ENCODE results near the gene ATP13A2.

Gene ATP13A2

DNA sequence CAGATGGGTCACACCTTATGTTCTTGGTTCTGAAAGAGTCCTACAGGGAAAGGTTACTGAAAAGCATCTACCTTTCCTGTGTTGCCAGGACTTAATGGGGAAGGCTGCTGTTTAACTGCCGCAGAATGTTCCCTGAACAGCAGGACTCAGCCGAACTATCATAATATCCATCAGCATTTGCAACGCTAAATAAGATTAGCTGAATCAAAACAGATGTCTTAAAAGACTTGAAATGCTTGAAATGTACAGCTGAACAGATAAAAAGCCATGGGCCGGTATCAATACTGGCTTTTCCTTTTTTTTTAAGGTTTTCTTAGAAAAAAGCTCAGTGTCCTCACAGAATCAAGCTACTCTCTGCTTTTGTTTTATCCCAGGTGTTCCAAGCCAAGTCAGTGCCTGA, 19.7 kb upstream of the ATP13A2 start:
- no peak for DNase-seq

DNA sequence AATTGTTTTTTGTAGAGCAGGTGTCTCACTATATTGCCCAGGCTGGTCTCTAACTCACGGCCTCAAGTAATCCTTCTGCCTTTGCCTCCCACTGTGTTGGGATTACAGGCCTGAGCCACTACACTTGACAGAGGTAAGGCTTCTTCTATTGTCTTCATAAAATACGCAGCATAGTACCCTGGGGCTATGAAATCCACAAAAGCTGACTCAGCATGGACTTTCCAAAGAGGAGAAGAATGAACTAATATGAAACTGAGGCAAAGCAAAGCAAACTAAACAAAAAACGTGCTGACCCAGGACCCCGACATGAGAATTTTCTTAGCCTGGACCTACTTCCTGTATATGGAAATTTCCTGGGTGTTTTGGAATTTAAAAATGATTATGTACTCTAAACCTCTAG, 18.5 kb upstream of the ATP13A2 start:
- no peak for DNase-seq

DNA sequence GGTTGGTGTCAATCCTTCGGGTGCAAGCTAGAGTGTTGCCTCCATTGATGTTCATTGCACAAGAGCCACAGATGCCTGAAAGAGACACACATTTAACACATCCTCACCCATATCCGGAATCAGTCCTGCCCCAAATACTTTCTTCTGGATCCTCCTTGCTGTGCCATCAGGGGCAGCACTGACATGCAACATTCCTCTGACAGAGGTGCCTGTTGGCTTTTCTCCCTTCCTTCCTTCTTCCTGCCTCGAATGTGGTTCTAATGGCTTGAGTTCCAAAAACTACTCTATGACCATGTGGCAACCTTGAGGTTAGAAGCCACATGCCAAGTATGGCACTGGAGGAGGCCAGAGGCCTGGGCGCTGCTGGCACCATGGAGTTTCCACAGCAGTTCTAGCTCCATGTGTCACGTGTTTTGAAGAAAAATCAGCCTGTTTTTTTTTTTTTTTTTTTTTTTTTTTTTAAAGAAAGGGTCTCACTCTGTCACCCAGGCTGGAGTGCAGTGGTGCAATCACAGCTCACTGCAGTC, 17.0 kb upstream of the ATP13A2 start:
- DNase-seq: no peak

DNA sequence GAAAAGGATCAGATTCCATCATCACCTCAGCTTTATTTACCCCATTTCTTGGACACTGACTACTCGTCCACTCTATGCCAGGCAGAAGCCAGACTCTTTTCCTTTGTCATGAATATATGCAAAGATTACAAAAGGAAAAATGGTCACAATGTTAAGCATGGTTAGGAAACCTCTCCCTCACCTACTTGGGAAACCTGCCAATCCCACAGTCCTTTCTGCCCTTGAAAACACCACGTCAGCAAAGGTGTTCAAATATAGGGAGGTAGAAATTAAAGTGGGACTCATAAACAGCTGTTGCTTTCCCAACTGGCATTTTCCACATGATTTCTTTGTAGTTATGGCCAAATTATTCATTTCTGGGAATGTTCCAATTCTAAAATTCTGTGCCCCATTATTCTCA, 16.2 kb upstream of the ATP13A2 start:
- no peak for DNase-seq

DNA sequence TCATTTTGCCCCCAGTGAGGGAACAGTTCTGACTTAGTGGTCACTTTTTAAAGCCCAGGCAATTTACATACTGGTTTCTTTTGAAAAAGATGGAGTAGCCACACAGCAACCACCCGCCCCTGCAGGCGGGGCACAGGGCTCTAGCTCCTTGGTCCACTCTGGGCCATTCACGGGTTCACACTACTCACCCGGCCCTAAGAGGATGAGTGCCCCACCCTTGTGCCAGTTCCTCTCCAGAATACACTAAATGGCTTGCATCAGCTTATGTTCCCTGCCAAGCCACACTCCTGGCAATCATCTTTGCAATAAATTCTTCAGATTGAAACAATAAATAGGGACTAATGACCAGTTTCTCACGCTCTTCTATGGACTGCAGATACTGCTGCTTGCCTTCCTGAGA, 15.7 kb upstream of the ATP13A2 start:
- DNase-seq: no peak

DNA sequence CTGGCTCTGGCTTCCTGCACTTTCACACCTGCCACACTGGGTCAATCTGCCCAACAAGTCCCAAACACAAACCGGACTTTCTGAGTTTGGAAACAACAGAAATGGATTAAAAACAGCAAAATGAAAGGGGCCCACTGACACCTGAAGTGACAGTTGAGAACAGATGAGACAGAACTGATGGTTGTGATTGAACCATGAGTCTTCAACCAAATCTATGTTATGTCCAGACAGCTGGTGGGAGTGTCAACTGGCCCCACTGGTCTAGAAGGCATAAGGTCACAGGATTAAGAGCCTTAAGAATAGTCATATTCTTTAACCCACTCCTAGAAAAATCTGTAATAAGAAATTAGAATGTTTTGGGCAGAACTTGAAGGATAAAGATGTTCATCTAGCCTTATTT, 13.0 kb upstream of the ATP13A2 start:
- no peak for DNase-seq

DNA sequence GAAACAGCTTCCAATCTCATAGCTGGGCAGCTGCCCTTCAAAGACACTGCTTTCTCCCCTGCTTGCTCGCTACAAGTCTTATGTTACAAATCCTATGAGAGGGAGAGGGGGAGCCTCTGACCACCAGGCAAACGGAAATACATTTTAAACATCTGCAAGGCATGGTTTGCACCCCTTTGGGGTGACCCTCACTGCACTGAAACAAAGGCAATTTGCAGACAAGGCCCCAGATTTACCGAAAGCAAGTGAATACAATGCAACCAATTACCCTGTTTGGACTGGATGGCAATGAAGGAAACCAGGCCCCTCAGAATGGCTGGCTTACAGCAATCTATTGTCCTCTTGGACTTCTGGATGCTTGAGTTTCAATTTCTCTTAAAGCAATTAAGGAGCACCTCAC, 11.8 kb upstream of the ATP13A2 start:
- no peak for DNase-seq

DNA sequence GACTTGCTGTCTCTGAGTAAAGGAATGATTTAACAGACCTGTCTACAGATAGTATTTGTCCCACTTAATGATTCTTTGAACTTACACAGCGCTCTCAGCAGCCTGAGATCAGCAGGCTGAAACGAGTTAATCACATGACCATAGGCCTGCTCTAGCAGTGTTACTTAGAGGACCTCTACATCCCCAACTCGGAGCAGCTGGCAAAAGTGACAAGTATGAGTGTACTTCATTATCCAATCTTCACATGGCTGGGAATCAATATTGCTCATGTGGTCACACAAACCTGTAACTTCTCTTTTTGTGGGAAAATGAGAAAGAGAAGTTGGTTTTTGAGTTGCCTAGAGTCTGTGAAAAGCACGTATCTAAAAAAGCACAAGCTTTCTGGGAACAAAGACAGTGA, 11.4 kb upstream of the ATP13A2 start:
- DNase-seq: no peak

DNA sequence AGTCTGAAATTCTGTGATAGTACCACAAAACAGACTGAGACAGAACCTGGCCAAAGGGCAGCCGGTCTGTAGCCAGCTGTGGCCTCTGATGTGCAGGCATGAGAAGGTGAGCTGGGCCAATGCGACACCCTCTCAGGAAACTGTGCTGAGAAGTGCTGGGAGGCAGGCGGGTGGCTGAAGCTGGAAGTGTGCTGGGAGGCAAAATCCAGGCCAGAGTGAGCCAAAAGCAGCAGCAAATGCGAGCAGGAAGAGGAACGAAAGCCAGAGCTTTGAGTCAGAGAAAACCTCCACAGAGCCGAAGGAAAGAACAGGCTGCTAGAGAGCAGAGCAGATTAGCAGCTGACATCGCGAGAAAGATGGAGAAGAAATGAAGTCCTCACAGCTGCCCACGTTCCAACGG, 10.2 kb upstream of the ATP13A2 start:
- no peak for DNase-seq

DNA sequence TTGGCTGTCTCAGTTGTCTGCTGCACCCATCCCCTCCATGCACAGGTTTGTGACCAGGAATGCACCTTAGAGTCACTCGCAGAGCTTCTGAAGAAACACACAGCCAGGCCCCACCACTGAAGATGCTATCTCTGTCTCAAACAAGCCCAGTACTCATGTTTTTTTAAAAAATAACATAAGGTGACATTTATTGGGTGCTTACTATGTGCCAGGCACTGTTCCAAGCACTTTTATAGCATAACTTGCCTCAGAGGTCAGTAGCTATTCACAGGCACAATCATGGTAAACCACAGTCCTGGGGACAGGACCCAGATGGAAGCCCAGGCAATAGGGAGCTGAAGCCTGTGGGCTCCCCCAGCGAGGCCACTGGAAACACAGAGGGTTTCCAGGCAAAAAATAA, 8.8 kb upstream of the ATP13A2 start:
- no peak for DNase-seq

DNA sequence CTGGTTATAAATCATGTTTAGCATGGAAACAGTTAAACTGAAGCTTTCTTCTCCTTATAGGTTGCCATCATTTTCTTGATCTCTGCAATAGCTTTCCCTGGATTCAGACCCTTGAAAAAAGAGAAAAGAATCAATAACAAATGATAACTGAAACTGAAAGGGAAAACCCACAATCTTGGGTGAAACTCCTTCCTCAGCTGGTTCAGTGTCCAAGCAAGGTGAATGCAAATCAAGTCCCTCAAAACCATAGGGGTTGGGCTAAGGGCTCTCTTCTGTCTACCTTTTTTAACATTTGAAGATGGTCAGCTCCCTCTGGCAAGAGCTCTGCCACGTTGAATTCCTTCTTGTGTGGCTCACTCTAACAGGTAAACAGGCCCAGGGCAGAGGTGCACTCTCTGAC, 7.1 kb upstream of the ATP13A2 start:
- DNase-seq: no peak

DNA sequence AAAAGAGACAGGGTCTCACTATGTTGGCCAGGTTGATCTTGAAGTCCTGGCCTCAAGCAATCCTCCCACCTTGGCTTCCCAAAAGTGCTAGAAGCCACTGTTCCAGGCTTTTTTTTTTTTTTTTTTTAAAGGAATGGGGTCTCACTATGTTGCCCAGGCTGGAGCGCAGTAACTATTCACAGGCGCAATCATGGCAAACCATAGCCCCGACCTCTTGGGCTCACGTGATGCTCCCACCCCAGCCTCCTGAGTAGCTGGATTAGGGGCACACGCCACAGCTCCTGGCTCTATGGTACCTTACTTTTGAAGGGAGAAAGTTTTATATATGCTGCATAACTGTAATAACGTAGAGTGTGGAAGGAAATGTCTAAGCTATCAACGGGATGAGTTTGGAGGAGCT, 5.7 kb upstream of the ATP13A2 start:
- DNase-seq: no peak

DNA sequence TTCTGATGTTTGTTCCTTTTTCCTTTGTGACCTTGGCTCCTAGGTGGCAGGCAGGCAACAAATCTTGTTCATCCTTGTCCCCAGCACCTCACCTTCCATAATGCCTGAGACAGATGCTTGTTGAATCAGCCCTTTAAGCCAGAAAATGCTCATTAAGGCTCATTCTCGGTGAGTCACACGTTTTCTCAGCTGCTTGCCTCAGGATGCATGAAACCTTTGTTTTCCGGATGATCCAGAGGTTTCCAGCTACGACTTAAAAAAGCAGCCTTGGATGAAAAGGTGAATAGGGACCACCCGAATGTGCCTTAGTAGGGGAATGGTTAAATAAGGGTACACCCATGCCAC, 4.6 kb upstream of the ATP13A2 start:
- DNase-seq: no peak

DNA sequence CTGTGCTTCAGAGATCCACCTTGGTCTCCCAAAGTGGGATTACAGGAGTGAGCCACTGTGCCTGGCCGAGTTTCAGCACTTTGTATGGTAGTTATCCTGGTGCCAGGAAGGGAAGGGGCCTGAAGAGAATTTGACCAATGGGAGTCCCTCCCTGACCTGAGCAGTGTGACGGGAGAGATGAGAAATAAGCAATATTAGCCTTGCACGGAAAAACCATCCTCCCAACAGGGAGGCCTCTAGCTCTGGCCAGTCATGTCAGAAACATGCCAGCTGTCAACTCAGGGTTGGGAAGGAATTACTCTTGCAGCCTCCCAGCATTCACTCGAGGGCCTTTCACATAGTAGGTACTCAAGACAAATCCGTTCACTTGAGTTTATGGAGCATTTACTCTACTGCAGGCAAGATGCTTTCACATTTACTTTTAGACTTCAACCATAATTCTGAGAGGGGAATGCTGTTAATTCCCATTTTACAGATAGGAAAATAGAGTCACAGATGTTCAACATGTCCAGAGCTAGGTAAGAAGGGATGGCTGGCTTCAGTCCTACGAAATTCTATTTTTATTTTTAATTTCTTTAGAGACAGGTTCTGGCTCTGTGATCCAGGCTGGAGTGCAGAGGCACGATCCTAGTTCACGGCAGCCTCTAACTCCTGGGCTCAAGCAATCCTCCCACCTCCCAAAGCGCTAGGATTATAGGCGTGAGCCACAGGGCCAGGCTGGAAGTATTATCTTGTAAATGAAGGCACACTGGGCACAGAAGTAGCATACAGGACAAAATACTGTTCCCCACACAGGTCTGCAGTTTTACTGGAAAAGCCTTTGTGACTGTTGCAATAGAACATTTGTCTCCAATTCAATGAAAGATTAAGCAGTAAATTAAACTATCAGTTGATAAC, 3.2 kb upstream of the ATP13A2 start:
- no peak for DNase-seq

DNA sequence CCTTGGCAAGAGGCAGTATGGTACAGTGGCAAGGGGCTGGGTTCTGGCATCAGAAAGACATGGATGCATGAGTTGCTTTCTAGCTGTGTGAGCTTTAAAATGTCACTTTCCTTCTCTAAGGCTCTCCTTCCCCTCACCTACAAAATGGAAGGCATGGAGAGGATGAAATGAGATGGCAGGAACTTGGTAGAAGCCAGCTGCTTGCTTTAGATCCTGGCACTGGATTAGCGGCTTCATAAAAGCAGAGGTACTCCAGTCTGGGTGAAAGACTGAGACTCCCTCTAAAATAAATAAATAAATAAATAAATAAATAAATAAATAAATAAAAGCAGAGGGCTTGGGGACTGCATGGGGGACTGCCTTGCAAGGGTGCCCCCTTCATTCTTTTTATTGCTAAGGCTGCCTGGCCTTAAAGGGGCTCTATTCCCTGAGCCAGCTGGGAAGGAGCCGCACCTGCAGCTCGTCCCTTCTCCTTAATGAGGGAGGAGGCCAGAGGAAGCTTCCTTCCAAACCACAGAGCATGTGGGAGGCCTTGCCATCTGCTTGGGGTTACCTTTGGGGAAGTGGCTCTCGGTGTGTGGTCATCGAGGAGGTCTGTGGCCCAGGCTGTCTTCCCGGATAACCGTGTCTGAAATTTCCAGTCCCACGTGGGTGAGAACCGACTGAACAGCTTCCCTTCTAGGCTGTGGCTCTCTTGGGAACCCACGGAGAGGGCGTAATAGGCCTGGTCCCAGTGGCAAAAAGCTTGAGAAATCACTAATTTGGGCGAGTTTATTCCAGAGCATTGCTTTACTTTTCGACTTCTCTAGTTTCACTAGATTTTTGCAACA, 2.0 kb upstream of the ATP13A2 start:
- no peak for DNase-seq

DNA sequence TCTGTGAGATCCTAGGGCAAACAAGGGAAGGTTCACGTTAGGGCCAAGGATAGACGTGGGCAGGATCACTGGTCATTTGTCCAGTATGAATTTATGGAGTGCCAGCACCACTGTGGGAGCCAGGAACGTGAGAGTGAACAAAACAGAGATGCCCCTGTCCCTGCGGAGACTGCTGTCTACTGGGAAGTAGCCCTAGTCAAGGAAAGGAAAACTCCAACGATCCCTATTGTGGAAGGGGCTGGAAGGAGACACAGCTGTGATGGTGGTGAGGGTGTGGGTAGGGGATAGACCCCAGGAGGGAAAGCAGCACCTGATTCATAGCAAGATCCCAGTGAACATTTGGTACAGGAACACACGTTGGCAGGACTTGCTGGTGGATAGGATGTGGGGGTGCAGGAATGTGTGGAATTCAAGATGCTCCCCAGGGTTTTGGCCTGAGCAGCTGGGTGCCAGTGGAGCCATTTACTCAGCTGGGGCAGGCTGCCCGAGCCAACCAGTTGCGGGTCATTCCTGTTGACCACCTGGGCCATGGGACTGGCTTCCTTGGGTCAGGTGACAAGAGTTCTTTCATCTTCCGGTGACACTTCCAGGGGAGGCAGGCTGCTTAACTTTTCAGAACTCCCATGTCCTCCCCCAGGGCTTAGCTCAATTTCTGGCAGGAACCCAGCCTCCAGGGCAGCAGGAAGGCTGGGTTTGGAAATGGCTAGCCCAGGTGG, 1.2 kb upstream of the ATP13A2 start:
- DNase-seq: no peak

DNA sequence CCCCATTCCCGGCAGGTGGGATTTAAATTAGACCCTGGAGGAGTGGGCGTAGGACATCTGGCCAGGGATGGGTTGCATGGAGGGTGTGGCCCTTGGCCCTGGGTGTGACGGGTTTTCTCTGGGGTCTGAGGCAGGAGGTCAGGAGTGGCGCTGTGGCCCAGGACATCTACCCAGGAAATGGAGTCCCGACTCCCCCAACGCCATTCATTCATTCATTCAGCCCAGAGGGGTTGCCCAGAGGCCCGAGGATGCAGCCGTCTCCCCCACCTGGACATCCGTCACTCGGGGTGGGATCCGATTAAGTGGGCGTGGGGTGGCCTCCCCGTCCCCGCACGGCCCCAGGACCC, 663 bp downstream of the ATP13A2 start:
- no peak for DNase-seq

DNA sequence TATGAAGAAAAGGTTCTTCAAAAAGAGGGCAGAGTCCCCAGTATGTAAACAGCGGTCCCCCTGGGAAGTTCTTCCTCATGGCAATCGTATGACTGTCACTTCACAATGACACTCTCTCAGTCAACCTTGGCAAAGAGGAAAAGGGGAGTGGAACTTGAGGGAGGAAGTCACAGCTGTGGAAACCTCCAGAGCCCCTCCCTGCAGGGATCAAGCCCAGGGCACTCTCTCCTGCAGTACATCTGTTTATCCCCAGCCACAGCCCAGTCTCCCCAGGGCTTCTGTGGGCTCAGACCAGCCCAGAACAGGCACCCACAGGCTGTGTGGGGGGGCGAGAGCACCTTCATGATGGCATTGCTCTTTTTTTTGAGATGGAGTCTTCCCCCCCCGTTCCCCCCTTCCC, 2.0 kb downstream of the ATP13A2 start:
- DNase-seq: no peak

DNA sequence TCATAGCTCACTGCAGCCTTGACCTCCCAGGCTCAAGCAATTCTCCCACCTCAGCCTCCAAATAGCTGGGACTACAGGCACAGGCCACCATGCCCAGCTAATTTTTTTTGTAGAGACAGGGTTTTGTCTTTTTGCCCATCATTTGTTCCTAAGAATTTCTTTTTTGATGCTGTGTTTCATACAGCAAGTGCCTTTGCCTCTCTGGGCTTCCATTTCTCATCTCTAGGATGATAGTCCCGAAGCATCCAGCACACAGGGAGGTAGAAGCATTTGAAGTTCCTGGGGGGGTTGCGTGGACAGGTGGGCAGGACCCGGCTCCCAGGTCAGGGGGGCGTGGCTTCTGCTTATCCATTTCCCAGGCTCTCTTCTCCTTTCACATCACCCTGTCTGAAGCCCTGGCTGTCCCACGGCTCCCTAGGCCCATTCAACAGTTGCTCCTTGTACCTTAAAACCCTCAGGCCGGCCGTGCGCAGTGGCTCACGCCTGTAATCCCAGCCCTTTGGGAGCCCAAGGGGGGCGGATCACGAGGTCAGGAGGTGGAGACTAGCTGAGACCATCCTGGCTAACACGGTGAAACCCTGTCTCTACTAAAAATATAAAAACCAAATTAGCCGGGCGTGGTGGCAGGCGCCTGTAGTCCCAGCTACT, 3.4 kb downstream of the ATP13A2 start:
- DNase-seq: no peak

DNA sequence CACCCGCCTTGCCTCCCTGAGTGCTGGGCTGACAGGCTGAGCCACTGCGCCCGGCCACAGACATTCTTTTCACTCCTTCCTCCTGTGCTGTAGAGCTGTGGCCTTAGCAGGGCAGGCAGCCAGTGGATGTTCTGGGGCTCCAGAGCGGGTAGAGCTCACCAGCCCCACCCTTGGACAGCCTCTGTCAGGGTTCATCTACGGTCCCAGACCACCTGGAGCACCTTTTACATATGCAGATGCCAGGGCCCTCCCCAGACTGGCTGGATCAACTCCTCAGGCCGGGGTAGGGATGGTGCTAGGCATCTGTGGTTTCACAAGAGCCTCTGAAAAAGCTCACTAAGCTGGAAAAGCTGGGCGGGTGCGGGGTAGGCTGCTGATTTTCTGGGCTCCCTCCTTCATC, 4.6 kb downstream of the ATP13A2 start:
- no peak for DNase-seq

DNA sequence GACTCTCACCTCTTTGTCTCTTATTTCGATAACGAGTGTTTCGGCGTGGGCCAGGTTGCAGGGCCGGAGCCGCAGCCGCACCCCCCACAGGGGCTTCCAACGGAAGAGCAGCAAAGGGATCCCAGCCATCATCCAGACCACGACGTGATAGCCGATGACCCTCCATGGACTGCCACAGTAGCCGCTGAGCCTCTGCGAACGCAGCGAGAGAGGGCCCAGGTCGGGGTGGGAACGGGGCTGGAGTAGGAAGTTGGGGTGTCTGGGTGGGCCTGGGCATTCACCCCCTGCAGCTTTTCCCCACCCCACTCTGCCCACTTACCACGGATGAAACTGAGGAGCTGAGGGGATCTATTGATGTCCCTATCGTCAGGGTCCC, 6.4 kb downstream of the ATP13A2 start:
- no peak for DNase-seq

DNA sequence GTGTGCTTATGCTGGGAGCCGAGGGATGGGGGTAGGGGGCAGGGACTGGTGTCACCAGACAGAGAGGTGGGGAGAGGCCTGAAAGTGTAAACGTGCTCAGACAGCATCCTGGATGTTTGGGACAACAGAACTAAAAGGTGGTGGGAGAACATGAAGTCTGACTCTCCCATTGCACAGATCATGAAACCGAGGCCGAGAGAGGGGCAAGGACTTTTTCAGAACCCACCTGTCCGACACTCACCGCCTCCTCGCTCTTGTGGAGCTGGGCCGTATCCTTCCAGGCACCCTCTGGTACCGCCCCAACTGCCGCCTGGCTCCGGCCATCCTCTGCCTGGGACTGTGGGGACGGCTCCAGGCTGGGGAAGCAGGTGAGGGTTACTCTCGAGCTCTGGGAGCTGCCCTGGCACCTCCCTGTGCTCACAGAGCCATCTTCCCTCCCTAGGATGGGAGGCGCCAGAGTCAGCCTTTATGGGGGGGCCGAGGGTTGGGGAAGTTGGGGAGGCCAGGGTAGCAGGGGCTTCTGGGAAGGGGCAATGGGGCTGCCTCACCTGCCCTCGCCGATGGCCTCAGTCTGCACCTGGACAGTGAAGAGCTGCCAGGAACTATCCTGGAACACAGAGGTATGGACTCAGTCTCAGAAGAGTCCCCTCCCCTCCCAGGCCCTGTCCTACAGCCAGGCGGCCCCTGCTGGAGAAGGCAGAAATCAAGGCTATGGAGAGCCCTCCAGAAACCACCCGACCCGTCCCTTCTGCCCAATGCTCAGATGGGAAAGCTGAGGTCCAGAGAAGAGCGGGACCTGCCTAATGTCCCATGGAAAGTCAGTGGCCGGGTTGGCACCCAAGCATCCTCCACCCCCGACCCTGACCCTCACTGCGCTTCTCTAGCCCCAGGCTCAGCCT, 7.0 kb downstream of the ATP13A2 start:
- no peak for DNase-seq
